ENCODE data around the gene CTXND1. TPM values are rescaled to one million over a fixed set of nuclear protein-coding genes. Genes with fewer than 3 reads are reported as not detected.

Gene CTXND1
- total RNA-seq, 2 donors from 2014 or later: 0.14 TPM; not detected in 1

GRCh38 chr15:80180468-80180867 is 71.5 kb downstream of the CTXND1 start:
- ATAC-seq (ENCODE audit: insufficient number of reproducible peaks, low FRiP score, low read depth) (no peak), DNase-seq (ENCODE audit: low spot score) (no peak)
- peaks cover 5% of the 10 kb centered on the region for H3K36me3 ChIP-seq
- H3K9me3 ChIP-seq: no peaks in the 10 kb centered on the region
- no peak for TF ChIP-seq CTCF (IDR thresholded peaks at IDR 0.05)
- no peak overlapping the region for H3K27ac ChIP-seq
- no peak overlapping the region for H3K4me3 ChIP-seq
- H3K27me3 ChIP-seq (replicated peaks; ENCODE audit: insufficient read depth): no peaks in the 10 kb centered on the region
- H3K4me1 ChIP-seq (ENCODE audit: control insufficient read depth in 1 of 2, low read depth in 2 of 2): peaks cover 8 to 59% of the 10 kb centered on the region in 2 donors

GRCh38 chr15:80179935-80180334 is 72.1 kb downstream of the CTXND1 start:
- no peaks in the 10 kb centered on the region for H3K36me3 ChIP-seq
- ATAC-seq (ENCODE audit: insufficient number of reproducible peaks, low FRiP score, low read depth) (no peak), DNase-seq (ENCODE audit: low spot score) (no peak)
- H3K4me1 ChIP-seq (ENCODE audit: control insufficient read depth in 1 of 2, low read depth in 2 of 2): peaks cover 11 to 64% of the 10 kb centered on the region in 2 donors
- no peaks in the 10 kb centered on the region for H3K9me3 ChIP-seq
- peak overlapping the region; percentile 72 to 78 for H3K27ac ChIP-seq
- no peaks in the 10 kb centered on the region for H3K27me3 ChIP-seq (replicated peaks; ENCODE audit: insufficient read depth)
- no peak overlapping the region for H3K4me3 ChIP-seq
- TF ChIP-seq CTCF (IDR thresholded peaks at IDR 0.05): no peak

GRCh38 chr15:80179025-80179759 is 72.8 kb downstream of the CTXND1 start:
- Histone ChIP-seq H3K4me3 (peak overlapping the region; percentile 31), H3K36me3 (no peaks in the 10 kb centered on the region), H3K9me3 (no peaks in the 10 kb centered on the region), H3K27ac (peak overlapping the region; percentile 72 to 78), H3K27me3 (replicated peaks; ENCODE audit: insufficient read depth) (no peaks in the 10 kb centered on the region), H3K4me1 (ENCODE audit: control insufficient read depth in 1 of 2, low read depth in 2 of 2) (peaks cover 15 to 71% of the 10 kb centered on the region in 2 donors)
- peak; percentile 30 for DNase-seq (ENCODE audit: low spot score)
- TF ChIP-seq CTCF (IDR thresholded peaks at IDR 0.05): no peak
- ATAC-seq (ENCODE audit: insufficient number of reproducible peaks, low FRiP score, low read depth): peak; percentile 78

- DNase-seq (ENCODE audit: low spot score): no peak
- no peak for TF ChIP-seq CTCF (IDR thresholded peaks at IDR 0.05)
- no peaks in the 10 kb centered on the region for H3K36me3 ChIP-seq
These were observed 74.9 kb downstream of the CTXND1 start for GRCh38 chr15:80177156-80177555.

GRCh38 chr15:80176443-80176842 is 75.6 kb downstream of the CTXND1 start:
- TF ChIP-seq CTCF (IDR thresholded peaks at IDR 0.05): no peak
- ATAC-seq (ENCODE audit: insufficient number of reproducible peaks, low FRiP score, low read depth): no peak

More at GRCh38 chr15:80177156-80177555, 74.9 kb downstream of the CTXND1 start:
- no peak for ATAC-seq (ENCODE audit: insufficient number of reproducible peaks, low FRiP score, low read depth)
- H3K4me3 ChIP-seq: no peak overlapping the region
- H3K9me3 ChIP-seq: no peaks in the 10 kb centered on the region
- H3K4me1 ChIP-seq (ENCODE audit: control insufficient read depth in 1 of 2, low read depth in 2 of 2): peaks cover 25 to 75% of the 10 kb centered on the region in 2 donors
- H3K27ac ChIP-seq: peak overlapping the region; percentile 2 to 93
- no peaks in the 10 kb centered on the region for H3K27me3 ChIP-seq (replicated peaks; ENCODE audit: insufficient read depth)

More at GRCh38 chr15:80176443-80176842, 75.6 kb downstream of the CTXND1 start:
- Histone ChIP-seq H3K9me3 (no peaks in the 10 kb centered on the region), H3K4me1 (ENCODE audit: control insufficient read depth in 1 of 2, low read depth in 2 of 2) (peaks cover 25 to 70% of the 10 kb centered on the region in 2 donors), H3K4me3 (no peak overlapping the region), H3K27me3 (replicated peaks; ENCODE audit: insufficient read depth) (no peaks in the 10 kb centered on the region), H3K36me3 (no peaks in the 10 kb centered on the region), H3K27ac (peak overlapping the region; percentile 27 to 93)
- no peak for DNase-seq (ENCODE audit: low spot score)

Measured in thoracic aorta (tissue), 2 donors.